GM12878 (cell line): ENCODE results near the gene TAF6L. TPM values are rescaled to one million over a fixed set of nuclear protein-coding genes. Genes with fewer than 3 reads are reported as not detected.

Experiments
- ATAC-seq: fragments of 200-7000 bp; cut with Tn5 transposase; 3 replicates; pipeline ENCODE4 v1.9.1; 2020; ENCODE audit warnings: mild to moderate bottlenecking, moderate library complexity
- BruUV-seq: library from RNA; stranded (reverse); fragments of 400-500 nt; replicated peaks from 2 replicates; lab custom pipeline; 2021; lab: Mats Ljungman, UMichigan
- CTCF ChIA-PET: fragments of 300-600 bp; sonication (Branson Sonifier 250); formaldehyde crosslinking; extraction: SDS; loops from one replicate; lab custom pipeline; 2021; ENCODE audit warnings: inconsistent platforms; lab: Yijun Ruan, JAX
- POLR2A ChIA-PET: fragments of 350-600 bp; formaldehyde crosslinking; extraction: SDS; loops from one replicate; lab custom pipeline; 2021; ENCODE audit warnings: inconsistent platforms; lab: Charles Lee
- RAD21 ChIA-PET: fragments of 300-600 bp; sonication (Branson Sonifier 250); formaldehyde crosslinking; loops from one replicate; lab custom pipeline; 2023; ENCODE audit warnings: antibody characterized with exemption; ENCODE audit not compliant: unreplicated experiment; lab: Charles Lee
- SMC1A ChIA-PET: fragments of 300-600 bp; sonication (Branson Sonifier 250); formaldehyde crosslinking; loops from one replicate; lab custom pipeline; 2023; ENCODE audit not compliant: unreplicated experiment, uncharacterized antibody; lab: Charles Lee
- DNase-seq: peaks from one replicate; pipeline ENCODE4 v3.0.0-alpha.2; 2011; ENCODE audit warnings: low read depth, low spot score
- FAIRE-seq: peaks from 3 replicates; lab custom pipeline; 2011; peaks lifted over from hg19 to GRCh38; lab: Jason Lieb, UNC
- H2AFZ ChIP-seq: 2 replicates; pipeline ENCODE4 v1.6.0; 2011; ENCODE audit warnings: low read depth, low read length, control low read depth; ENCODE audit not compliant: control insufficient read depth
- H3K27ac ChIP-seq: 2 replicates; pipeline ENCODE4 v1.5.1; 2011; ENCODE audit warnings: control low read depth; ENCODE audit not compliant: control insufficient read depth, insufficient read depth
- H3K27me3 ChIP-seq, 2 experiments: replicated peaks in 1 of 2; 2 replicates each; pipeline versions ENCODE4 v1.6.0 to v1.6.1; 2011; ENCODE audit warnings: low read length in 1 of 2; ENCODE audit not compliant: control insufficient read depth in 2 of 2, insufficient read depth in 2 of 2
- H3K36me3 ChIP-seq, 2 experiments: 2 replicates each; pipeline ENCODE4 v1.5.1; 2011; ENCODE audit warnings: low read length in 1 of 2; ENCODE audit not compliant: control insufficient read depth in 2 of 2, insufficient read depth in 2 of 2
- H3K4me1 ChIP-seq: 2 replicates; pipeline ENCODE4 v1.6.1; 2011; ENCODE audit warnings: mild to moderate bottlenecking, low read length, moderate library complexity, mixed read lengths; ENCODE audit not compliant: control insufficient read depth, insufficient read depth
- H3K4me2 ChIP-seq: 2 replicates; pipeline ENCODE4 v1.6.0; 2011; ENCODE audit warnings: control low read depth; ENCODE audit not compliant: control insufficient read depth, insufficient read depth
- H3K4me3 ChIP-seq: fragments of 200-600 bp; sonication (generic); 2 replicates; pipeline ENCODE4 v1.5.1; 2016
- H3K79me2 ChIP-seq: 2 replicates; pipeline ENCODE4 v1.6.0; 2011; ENCODE audit warnings: low read length; ENCODE audit not compliant: control insufficient read depth, insufficient read depth
- H3K9ac ChIP-seq: 2 replicates; pipeline ENCODE4 v1.8.0; 2011; ENCODE audit warnings: low read length, control low read depth, mixed read lengths; ENCODE audit not compliant: control insufficient read depth, insufficient read depth
- H3K9me3 ChIP-seq: replicated peaks from 3 replicates; pipeline ENCODE4 v1.5.1; 2011; ENCODE audit warnings: mild to moderate bottlenecking, low read length; ENCODE audit not compliant: control insufficient read depth, insufficient read depth
- H4K20me1 ChIP-seq: 2 replicates; pipeline ENCODE4 v1.6.0; 2011; ENCODE audit not compliant: control insufficient read depth, insufficient read depth
- ATF2 ChIP-seq: IDR thresholded peaks from 2 replicates; pipeline ENCODE4 v1.6.1; 2012; ENCODE audit warnings: low read length, inconsistent platforms
- BCL3 ChIP-seq: IDR thresholded peaks from 2 replicates; pipeline ENCODE4 v1.6.1; 2011; ENCODE audit warnings: borderline replicate concordance, low read depth, mild to moderate bottlenecking, moderate library complexity, low read length; ENCODE audit not compliant: insufficient read depth, poor library complexity, severe bottlenecking
- CREM ChIP-seq: IDR thresholded peaks from 2 replicates; pipeline ENCODE4 v1.6.1; 2014; ENCODE audit warnings: antibody characterized with exemption, low read depth
- CTCF ChIP-seq, 3 experiments: IDR thresholded peaks in 2 of 3; conservative IDR thresholded peaks in 1 of 3; 2 replicates each; pipeline ENCODE4 v1.5.1; 2011; ENCODE audit warnings: low read depth in 3 of 3, low read length in 3 of 3, mild to moderate bottlenecking in 3 of 3, control low read depth in 2 of 3, moderate library complexity in 2 of 3, inconsistent platforms in 1 of 3, mixed read lengths in 1 of 3; ENCODE audit not compliant: control insufficient read depth in 2 of 3, insufficient read depth in 1 of 3; ENCODE audit errors: extremely low read depth in 1 of 3
- IRF3 ChIP-seq: fragments of 450-650 bp; IDR thresholded peaks from 2 replicates; pipeline ENCODE4 v1.6.1; 2014; ENCODE audit warnings: mild to moderate bottlenecking
- KLF5 ChIP-seq: fragments of 450-650 bp; IDR thresholded peaks from 2 replicates; pipeline ENCODE4 v1.6.1; 2014; ENCODE audit warnings: mild to moderate bottlenecking; ENCODE audit not compliant: partially characterized antibody
- POLR2A ChIP-seq: IDR thresholded peaks from 2 replicates; pipeline ENCODE4 v1.6.1; 2011; ENCODE audit warnings: low read depth, mild to moderate bottlenecking, low read length
- PRDM15 ChIP-seq: fragments of 450-650 bp; formaldehyde crosslinking; IDR thresholded peaks from 2 replicates; pipeline ENCODE4 v1.4.0; 2020; ENCODE audit warnings: mild to moderate bottlenecking, moderate library complexity
- RELA ChIP-seq: fragments of 450-650 bp; IDR thresholded peaks from 2 replicates; pipeline ENCODE4 v1.8.0; 2014; ENCODE audit warnings: borderline replicate concordance; ENCODE audit not compliant: partially characterized antibody
- ZNF217 ChIP-seq: fragments of 450-650 bp; IDR thresholded peaks from 2 replicates; pipeline ENCODE4 v1.6.1; 2017; ENCODE audit warnings: antibody characterized with exemption, mild to moderate bottlenecking
- ZNF24 ChIP-seq: fragments of 450-650 bp; IDR thresholded peaks from 2 replicates; pipeline ENCODE4 v1.6.1; 2017; ENCODE audit warnings: antibody characterized with exemption, mild to moderate bottlenecking
- ZNF622 ChIP-seq: fragments of 450-650 bp; IDR thresholded peaks from 2 replicates; pipeline ENCODE4 v1.6.1; 2017; ENCODE audit warnings: mild to moderate bottlenecking, inconsistent platforms
- WGBS: methylation state at CpG from one replicate; pipeline ENCODE4 v1.1.6; 2016; ENCODE audit warnings: low lambda C conversion rate; ENCODE audit not compliant: insufficient replicate concordance, insufficient coverage; ENCODE audit errors: missing lambda C conversion rate; 5-methylcytosine and 5-hydroxymethylcytosine counted together
- in situ Hi-C: fragments of 300-500 bp; cut with MboI; formaldehyde crosslinking; loops from 9 replicates; pipeline ENCODE4 v1.14.3; 2018; ENCODE audit warnings: mixed read lengths
- intact Hi-C: fragments of 100-400 bp; cut with micrococcal nuclease; formaldehyde crosslinking; loops from one replicate; pipeline ENCODE4 v1.14.2; 2022; ENCODE audit not compliant: unreplicated experiment
- polyA plus RNA-seq, 11 experiments: library from polyadenylated mRNA; depleted of rRNA in 4 of 11; unstranded in 6 of 11; stranded (reverse) in 5 of 11; fragments of >200 nt; fragmentation: Nextera tagmentation in 4 of 11; fragmentation: Illumina TruSeq in 1 of 11; extraction: Ambion mirVana in 4 of 11; extraction: Trizol in 1 of 11; gene quantifications; 1 replicate in 1 of 11; 2 replicates in 10 of 11; pipeline versions ENCODE4 v1.2.1 to v1.2.3, GENCODE V29; 2011 to 2016; ENCODE audit warnings: inconsistent platforms in 2 of 11, missing spikeins in 2 of 11, low read depth in 1 of 11
- total RNA-seq, 4 experiments: library from RNA; depleted of rRNA in 3 of 4; stranded (reverse); fragments of >200 nt in 3 of 4; fragmentation: Illumina TruSeq in 1 of 4; extraction: Trizol in 1 of 4; gene quantifications; 2 replicates each; pipeline versions ENCODE4 v1.2.1 to v1.2.3, GENCODE V29; 2013 to 2021

The TAF6L gene
- total and polyA plus RNA-seq, 10 of the 15 experiments (the other 5 are each of a cell fraction or from before 2014, with no cell fraction given), result 0.15 to 35.6 (median 19.0) TPM

- Histone ChIP-seq H3K79me2 (peaks cover 42% of the 10 kb centered on the region), H2AFZ (peak within 1 kb of the TSS; percentile 52), H3K4me3 (peak within 1 kb of the TSS; percentile 95), H3K27ac (peak within 1 kb of the TSS; percentile 64), H3K9me3 (no peaks in the 10 kb centered on the region), H3K4me2 (peak within 1 kb of the TSS; percentile 95), H4K20me1 (no peaks in the 10 kb centered on the region), H3K36me3 (peaks cover 3 to 12% of the 10 kb centered on the region in 2 experiments; a peak in 3 of 4 replicates), H3K9ac (peak within 1 kb of the TSS; percentile 77), H3K27me3 (no peaks in the 10 kb centered on the region), H3K4me1 (peaks cover 7% of the 10 kb centered on the region)
- intact Hi-C loops, result loop anchor here (2.0 to 5.0 kb wide), 3 partner anchors 16 to 95 kb away; partner anchors contain the start of genes NXF1, SLC3A2 and TAF6L
- peak; percentile 97 for FAIRE-seq
- ChIA-PET POLR2A (interaction anchor here (0.6 to 6.0 kb wide), 24 partner anchors 9 to 219 kb away, joined by 3 to 53 read pairs (median 6); partner anchors contain the start of genes HNRNPUL2, LBHD1, POLR2G and SLC3A2), SMC1A (interaction anchor here (1.1 to 4.2 kb wide), 14 partner anchors 15 to 94 kb away, joined by 3 to 33 read pairs (median 7); partner anchors contain the start of genes SLC3A2, TAF6L, WDR74 and ZBTB3), CTCF (interaction anchor here (0.6 to 6.6 kb wide), 34 partner anchors 10 to 304 kb away, joined by 3 to 131 read pairs (median 6); partner anchors contain the start of genes BSCL2, GNG3, HNRNPUL2 and POLR2G), RAD21 (interaction anchor here (0.7 to 3.8 kb wide), 26 partner anchors 9 to 393 kb away, joined by 3 to 57 read pairs (median 5); partner anchors contain the start of genes C11orf98, CSKMT, HNRNPUL2 and LBHD1)
- in situ Hi-C loops, result no loop called here
- WGBS, result under 1% methylated on average over 87 of the region's 88 CpGs
- peak; percentile 80 for ATAC-seq
- peak; percentile 88 for DNase-seq
- BruUV-seq, result no TSS peak
- TF ChIP-seq ZNF217 (no peak), CTCF (IDR thresholded peaks at IDR 0.05 in 2 of 3, conservative IDR thresholded peaks at IDR 0.05 in 1 of 3; ENCODE audit: control insufficient read depth in 2 of 3, extremely low read depth in 1 of 3, insufficient read depth in 1 of 3, low read depth in 3 of 3, low read length in 3 of 3) (peak; percentile 65 to 75 (median 74)), ZNF24 (no peak), ATF2 (no peak; the same call in 1 of the 2 replicates), CREM (peak; percentile 96), BCL3 (peak; percentile 73), KLF5 (no peak), RELA (peak; percentile 33), POLR2A (peak; percentile 99), PRDM15 (CRISPR knock-in tag) (no peak), IRF3 (no peak), ZNF622 (no peak)
These were observed 16.0 kb downstream of the TAF6L start, which contains the start of gene TMEM179B for GRCh38 chr11:62787005-62787759. TMEM179B (plus strand) TSS chr11:62787402; CDS start chr11:62787432, 30 bp downstream.
